ENCODE results near the gene ADA. TPM values are rescaled to one million over a fixed set of nuclear protein-coding genes. Genes with fewer than 3 reads are reported as not detected.
"Not testable (repeated sequence)": the region's sequence is repeated elsewhere in the genome, so short reads cannot be mapped to it uniquely, and the experiment has no call there.

ADA gene
- polyA plus RNA-seq, 1 experiment: 12.6 TPM

GRCh38 chr20:44657875-44658274 is 6.4 kb upstream of the ADA start:
- Histone ChIP-seq H3K27me3 (ENCODE audit: control insufficient read depth, insufficient read depth, low read length) (peaks cover 53% of the 10 kb centered on the region), H3K9me3 (ENCODE audit: control insufficient read depth, insufficient read depth, low read length) (peaks cover 5% of the 10 kb centered on the region), H3K4me3 (ENCODE audit: low read depth, low read length) (no peak overlapping the region), H3K27ac (ENCODE audit: low read depth, low read length) (no peak overlapping the region)
- TF ChIP-seq CTCF (IDR thresholded peaks at IDR 0.05; ENCODE audit: low read depth, low read length): no peak
- no peak for DNase-seq (ENCODE audit: low read depth, low spot score)
- ChIA-PET POLR2A (no interaction called here), CTCF (no interaction called here)

GRCh38 chr20:44656448-44656847 is 4.9 kb upstream of the ADA start:
- no peak for DNase-seq (ENCODE audit: low read depth, low spot score)
- CTCF ChIA-PET: no interaction called here
- Histone ChIP-seq H3K27ac (ENCODE audit: low read depth, low read length) (no peak overlapping the region), H3K4me3 (ENCODE audit: low read depth, low read length) (no peak overlapping the region), H3K27me3 (ENCODE audit: control insufficient read depth, insufficient read depth, low read length) (peaks cover 49% of the 10 kb centered on the region), H3K9me3 (ENCODE audit: control insufficient read depth, insufficient read depth, low read length) (peaks cover 5% of the 10 kb centered on the region)
- TF ChIP-seq CTCF (IDR thresholded peaks at IDR 0.05; ENCODE audit: low read depth, low read length): no peak
- POLR2A ChIA-PET: no interaction called here

GRCh38 chr20:44654210-44654609 is 2.7 kb upstream of the ADA start:
- H3K27ac ChIP-seq (ENCODE audit: low read depth, low read length); H3K9me3 ChIP-seq (ENCODE audit: control insufficient read depth, insufficient read depth, low read length); CTCF ChIA-PET; DNase-seq (ENCODE audit: low read depth, low spot score); POLR2A ChIA-PET; H3K4me3 ChIP-seq (ENCODE audit: low read depth, low read length): not testable (repeated sequence)
- peaks cover 45% of the 10 kb centered on the region for H3K27me3 ChIP-seq (ENCODE audit: control insufficient read depth, insufficient read depth, low read length)

GRCh38 chr20:44653546-44653945 is 2.0 kb upstream of the ADA start:
- no peak for DNase-seq (ENCODE audit: low read depth, low spot score)
- no peak for TF ChIP-seq CTCF (IDR thresholded peaks at IDR 0.05; ENCODE audit: low read depth, low read length)
- Histone ChIP-seq H3K27ac (ENCODE audit: low read depth, low read length) (no peak overlapping the region), H3K4me3 (ENCODE audit: low read depth, low read length) (no peak overlapping the region), H3K9me3 (ENCODE audit: control insufficient read depth, insufficient read depth, low read length) (peaks cover 5% of the 10 kb centered on the region), H3K27me3 (ENCODE audit: control insufficient read depth, insufficient read depth, low read length) (peaks cover 41% of the 10 kb centered on the region)
- ChIA-PET CTCF (interaction anchor here (1.3 to 2.8 kb wide), 2 partner anchors 29 to 31 kb away, joined by 3 to 8 read pairs; no protein-coding TSS in a partner anchor), POLR2A (no interaction called here)

GRCh38 chr20:44651434-44651683 is 140 bp downstream of the ADA start:
- Histone ChIP-seq H3K4me3 (ENCODE audit: low read depth, low read length) (peak overlapping the region; percentile 57), H3K27ac (ENCODE audit: low read depth, low read length) (no peak overlapping the region), H3K27me3 (ENCODE audit: control insufficient read depth, insufficient read depth, low read length) (peaks cover 27% of the 10 kb centered on the region), H3K9me3 (ENCODE audit: control insufficient read depth, insufficient read depth, low read length) (no peaks in the 10 kb centered on the region; the same call in none of the 2 replicates)
- DNase-seq (ENCODE audit: low read depth, low spot score): no peak
- no peak for TF ChIP-seq CTCF (IDR thresholded peaks at IDR 0.05; ENCODE audit: low read depth, low read length)
- CTCF ChIA-PET: interaction anchor here (1.5 to 2.8 kb wide), 2 partner anchors 34 to 82 kb away, joined by 4 to 8 read pairs; no protein-coding TSS in a partner anchor
- POLR2A ChIA-PET: interaction anchor here (0.7 kb wide), 1 partner anchor 53 kb away, joined by 8 read pairs; no protein-coding TSS in a partner anchor

Measured in AG04450 (cell line).